Astrocyte (in vitro differentiated cells and primary cell): Measurements from ENCODE around the gene ARHGAP26. TPM values are rescaled to one million over a fixed set of nuclear protein-coding genes. Genes with fewer than 3 reads are reported as not detected.
A peak's percentile ranks its signal among the peaks of the same experiment; 100 is the strongest.

Experiments
- DNase-seq: peaks from one replicate; pipeline ENCODE4 v3.0.0-alpha.2; 2010; ENCODE audit warnings: low read depth
- FAIRE-seq: peaks from 2 replicates; lab custom pipeline; 2011; peaks lifted over from hg19 to GRCh38; lab: Jason Lieb, UNC
- H2AFZ ChIP-seq: 2 replicates; pipeline ENCODE4 v1.6.0; 2012; ENCODE audit warnings: low read depth, low read length, inconsistent platforms
- H3K27ac ChIP-seq: 2 replicates; pipeline ENCODE4 v1.5.1; 2011; ENCODE audit warnings: low read depth, low read length, inconsistent platforms
- H3K27me3 ChIP-seq: 2 replicates; pipeline ENCODE4 v1.6.0; 2011; ENCODE audit warnings: low read length, inconsistent platforms; ENCODE audit not compliant: insufficient read depth
- H3K36me3 ChIP-seq: 2 replicates; pipeline ENCODE4 v1.5.1; 2011; ENCODE audit warnings: low read length, inconsistent platforms; ENCODE audit not compliant: insufficient read depth
- H3K4me1 ChIP-seq: 2 replicates; pipeline ENCODE4 v1.5.1; 2011; ENCODE audit warnings: low read length, inconsistent platforms; ENCODE audit not compliant: insufficient read depth
- H3K4me2 ChIP-seq: 2 replicates; pipeline ENCODE4 v1.6.0; 2012; ENCODE audit warnings: low read length, inconsistent platforms
- H3K4me3 ChIP-seq: 2 replicates; pipeline ENCODE4 v1.5.1; 2011; ENCODE audit warnings: low read depth, mild to moderate bottlenecking, low read length, inconsistent platforms; ENCODE audit not compliant: insufficient read depth
- H3K79me2 ChIP-seq: 2 replicates; pipeline ENCODE4 v1.6.0; 2012; ENCODE audit warnings: mild to moderate bottlenecking, low read length, inconsistent platforms; ENCODE audit not compliant: insufficient read depth
- H3K9ac ChIP-seq: 2 replicates; pipeline ENCODE4 v1.6.0; 2012; ENCODE audit warnings: mild to moderate bottlenecking, low read length, inconsistent platforms
- H3K9me3 ChIP-seq: 2 replicates; pipeline ENCODE4 v1.5.1; 2012; ENCODE audit warnings: low read depth, mild to moderate bottlenecking, low read length, inconsistent platforms; ENCODE audit not compliant: insufficient read depth
- H4K20me1 ChIP-seq: 2 replicates; pipeline ENCODE4 v1.6.0; 2012; ENCODE audit warnings: low read length, inconsistent platforms; ENCODE audit not compliant: insufficient read depth
- H3K27ac Mint-ChIP-seq: one replicate; pipeline ENCODE4 v1.8.0; 2021; ENCODE audit warnings: mild to moderate bottlenecking, mixed read lengths; ENCODE audit not compliant: unreplicated experiment
- H3K27me3 Mint-ChIP-seq: one replicate; pipeline ENCODE4 v1.8.0; 2021; ENCODE audit warnings: low read depth, mixed read lengths; ENCODE audit not compliant: unreplicated experiment
- H3K36me3 Mint-ChIP-seq: one replicate; pipeline ENCODE4 v1.8.0; 2021; ENCODE audit warnings: low read depth, mixed read lengths; ENCODE audit not compliant: unreplicated experiment
- H3K4me1 Mint-ChIP-seq: one replicate; pipeline ENCODE4 v1.8.0; 2021; ENCODE audit warnings: low read depth, mixed read lengths; ENCODE audit not compliant: unreplicated experiment
- H3K4me3 Mint-ChIP-seq: one replicate; pipeline ENCODE4 v1.8.0; 2021; ENCODE audit warnings: mild to moderate bottlenecking, moderate library complexity, mixed read lengths; ENCODE audit not compliant: unreplicated experiment
- H3K9me3 Mint-ChIP-seq: one replicate; pipeline ENCODE4 v1.8.0; 2021; ENCODE audit warnings: mild to moderate bottlenecking, mixed read lengths; ENCODE audit not compliant: unreplicated experiment
- EZH2 ChIP-seq: IDR thresholded peaks from 2 replicates; pipeline ENCODE4 v1.6.1; 2012; ENCODE audit warnings: mild to moderate bottlenecking, low read length, inconsistent platforms; ENCODE audit not compliant: insufficient read depth
- total RNA-seq: library from RNA; stranded (reverse); gene quantifications from 2 replicates; pipeline ENCODE4 v1.2.1, GENCODE V29; 2021
- TF ChIP-seq, protein P1 (sequence below): IDR thresholded peaks from 2 replicates; pipeline ENCODE4 v1.5.1; 2011; ENCODE audit warnings: low read depth, mild to moderate bottlenecking, inconsistent platforms, low read length, moderate library complexity; ENCODE audit not compliant: insufficient read depth

ARHGAP26 gene
- total RNA-seq, 1 donor from 2014 or later: 5.6 TPM

DNA sequence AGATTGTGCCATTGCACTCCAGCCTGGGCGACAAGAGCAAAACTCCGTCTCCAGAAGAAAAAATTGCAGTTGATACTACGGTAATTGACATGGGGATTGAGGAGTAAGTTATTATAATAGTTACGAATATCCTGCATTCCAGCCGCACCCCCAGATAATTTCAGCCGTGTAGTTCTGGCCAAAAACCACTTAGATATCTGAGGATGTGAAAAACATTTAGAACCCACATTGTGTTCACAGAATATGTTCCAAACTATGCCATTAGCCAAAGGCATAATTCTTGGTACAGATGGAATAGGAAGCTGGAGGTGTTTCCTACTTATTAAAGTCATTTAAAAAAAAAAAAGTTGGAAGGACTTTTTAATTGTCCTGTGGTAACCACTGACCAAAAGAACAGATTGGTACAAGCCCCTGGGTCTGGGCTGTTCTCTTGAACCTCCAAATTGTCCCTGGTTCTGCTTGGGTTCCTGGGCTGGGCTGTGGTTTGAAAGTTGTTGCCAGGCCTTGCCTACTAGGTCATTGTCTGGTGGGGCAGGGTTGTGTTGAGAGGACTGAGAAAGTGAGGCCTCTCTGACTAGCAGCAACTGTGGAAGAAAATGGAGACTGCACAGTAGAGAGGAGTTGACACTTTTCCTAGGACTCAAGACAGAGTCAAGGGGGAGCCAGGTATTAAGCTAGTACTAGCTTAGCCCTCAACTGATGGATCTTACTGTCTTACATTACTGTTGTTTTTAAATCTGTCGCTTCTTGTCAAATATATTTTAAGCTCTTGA is 434.5 kb downstream of the ARHGAP26 start:
- Mint-ChIP-seq H3K27ac (peak overlapping the region; percentile 53), H3K4me1 (peaks cover 45% of the 10 kb centered on the region), H3K4me3 (no peak overlapping the region), H3K9me3 (no peaks in the 10 kb centered on the region), H3K27me3 (no peaks in the 10 kb centered on the region), H3K36me3 (no peaks in the 10 kb centered on the region)
- H3K4me3 ChIP-seq: no peak overlapping the region
- H2AFZ ChIP-seq: no peak overlapping the region
- H3K9ac ChIP-seq: peak overlapping the region; percentile 60
- H4K20me1 ChIP-seq: no peaks in the 10 kb centered on the region
- DNase-seq (peak; percentile 77), FAIRE-seq (no peak)
- H3K27me3 ChIP-seq: no peaks in the 10 kb centered on the region
- no peaks in the 10 kb centered on the region for H3K79me2 ChIP-seq
- no peaks in the 10 kb centered on the region for H3K36me3 ChIP-seq
- H3K9me3 ChIP-seq: no peaks in the 10 kb centered on the region
- H3K4me2 ChIP-seq: peak overlapping the region; percentile 12
- TF ChIP-seq EZH2: no peak
- TF ChIP-seq, protein P1, sequence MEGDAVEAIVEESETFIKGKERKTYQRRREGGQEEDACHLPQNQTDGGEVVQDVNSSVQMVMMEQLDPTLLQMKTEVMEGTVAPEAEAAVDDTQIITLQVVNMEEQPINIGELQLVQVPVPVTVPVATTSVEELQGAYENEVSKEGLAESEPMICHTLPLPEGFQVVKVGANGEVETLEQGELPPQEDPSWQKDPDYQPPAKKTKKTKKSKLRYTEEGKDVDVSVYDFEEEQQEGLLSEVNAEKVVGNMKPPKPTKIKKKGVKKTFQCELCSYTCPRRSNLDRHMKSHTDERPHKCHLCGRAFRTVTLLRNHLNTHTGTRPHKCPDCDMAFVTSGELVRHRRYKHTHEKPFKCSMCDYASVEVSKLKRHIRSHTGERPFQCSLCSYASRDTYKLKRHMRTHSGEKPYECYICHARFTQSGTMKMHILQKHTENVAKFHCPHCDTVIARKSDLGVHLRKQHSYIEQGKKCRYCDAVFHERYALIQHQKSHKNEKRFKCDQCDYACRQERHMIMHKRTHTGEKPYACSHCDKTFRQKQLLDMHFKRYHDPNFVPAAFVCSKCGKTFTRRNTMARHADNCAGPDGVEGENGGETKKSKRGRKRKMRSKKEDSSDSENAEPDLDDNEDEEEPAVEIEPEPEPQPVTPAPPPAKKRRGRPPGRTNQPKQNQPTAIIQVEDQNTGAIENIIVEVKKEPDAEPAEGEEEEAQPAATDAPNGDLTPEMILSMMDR: no peak
- H3K4me1 ChIP-seq: peaks cover 26% of the 10 kb centered on the region
- peak overlapping the region; percentile 81 for H3K27ac ChIP-seq

GRCh38 chr5:143205386-143205785 is 435.2 kb downstream of the ARHGAP26 start:
- H3K4me3 Mint-ChIP-seq: no peak overlapping the region
- peak overlapping the region; percentile 60 for H3K9ac ChIP-seq
- no peaks in the 10 kb centered on the region for H3K27me3 Mint-ChIP-seq
- H3K27me3 ChIP-seq: no peaks in the 10 kb centered on the region
- peaks cover 38% of the 10 kb centered on the region for H3K4me1 Mint-ChIP-seq
- peak; percentile 99 for DNase-seq
- peak overlapping the region; percentile 81 for H3K27ac ChIP-seq
- H3K4me2 ChIP-seq: peak overlapping the region; percentile 12
- no peaks in the 10 kb centered on the region for H3K36me3 Mint-ChIP-seq
- H3K4me3 ChIP-seq: no peak overlapping the region
- no peaks in the 10 kb centered on the region for H3K9me3 ChIP-seq
- H3K27ac Mint-ChIP-seq: peak overlapping the region; percentile 53
- H3K9me3 Mint-ChIP-seq: no peaks in the 10 kb centered on the region
- H3K4me1 ChIP-seq: peaks cover 26% of the 10 kb centered on the region
- no peaks in the 10 kb centered on the region for H4K20me1 ChIP-seq
- H3K36me3 ChIP-seq: no peaks in the 10 kb centered on the region
- H3K79me2 ChIP-seq: no peaks in the 10 kb centered on the region
- no peak for TF ChIP-seq EZH2
- TF ChIP-seq, protein P1: no peak
- no peak overlapping the region for H2AFZ ChIP-seq
- peak; percentile 49 for FAIRE-seq

GRCh38 chr5:143205883-143206195 is 435.7 kb downstream of the ARHGAP26 start:
- FAIRE-seq (no peak), DNase-seq (no peak)
- Mint-ChIP-seq H3K27ac (peak overlapping the region; percentile 34), H3K27me3 (no peaks in the 10 kb centered on the region), H3K4me3 (no peak overlapping the region), H3K4me1 (peaks cover 34% of the 10 kb centered on the region), H3K9me3 (no peaks in the 10 kb centered on the region), H3K36me3 (no peaks in the 10 kb centered on the region)
- Histone ChIP-seq H3K79me2 (no peaks in the 10 kb centered on the region), H2AFZ (no peak overlapping the region), H3K27me3 (no peaks in the 10 kb centered on the region), H3K4me3 (no peak overlapping the region), H4K20me1 (no peaks in the 10 kb centered on the region), H3K4me1 (peaks cover 25% of the 10 kb centered on the region), H3K9ac (no peak overlapping the region), H3K9me3 (no peaks in the 10 kb centered on the region), H3K36me3 (no peaks in the 10 kb centered on the region), H3K4me2 (no peak overlapping the region), H3K27ac (peak overlapping the region; percentile 30)
- TF ChIP-seq, protein P1: no peak
- no peak for TF ChIP-seq EZH2
